22Rv1 (cell line): ENCODE data around the gene LEAP2.

Source experiments
- H3K27ac ChIP-seq: fragments of 450-650 bp; 2 replicates; pipeline ENCODE4 v1.5.1; 2017
- CTCF ChIP-seq: fragments of 450-650 bp; IDR thresholded peaks from 2 replicates; pipeline ENCODE4 v1.5.1; 2017; ENCODE audit warnings: mild to moderate bottlenecking
- ZFX ChIP-seq: fragments of 450-650 bp; IDR thresholded peaks from 2 replicates; pipeline ENCODE4 v1.6.1; 2017; ENCODE audit warnings: antibody characterized with exemption, borderline replicate concordance

LEAP2 gene

GRCh38 chr5:132836852-132837251, 36.6 kb upstream of the LEAP2 start:
- H3K27ac ChIP-seq, result no peak overlapping the region
- no peak for TF ChIP-seq CTCF
- no peak for TF ChIP-seq ZFX

DNA sequence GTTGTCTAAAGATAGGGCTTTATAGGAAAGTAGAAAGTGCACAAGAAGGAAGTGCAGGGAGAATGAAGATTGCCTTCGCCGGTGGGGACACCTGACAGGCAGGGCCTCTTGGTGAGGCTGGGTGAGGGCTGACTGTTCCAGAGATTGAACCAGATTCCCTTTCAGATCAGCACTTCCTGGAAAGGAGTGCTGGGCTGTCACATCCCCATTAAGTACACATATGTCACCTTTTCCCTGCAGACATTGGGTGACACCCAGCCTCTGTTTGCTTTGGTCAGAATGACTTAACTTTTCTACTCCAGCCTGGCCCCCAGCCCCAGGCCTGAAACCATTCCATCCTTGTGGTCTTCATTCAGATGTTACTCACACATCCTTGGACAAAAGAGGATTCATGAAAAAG, 35.6 kb upstream of the LEAP2 start:
- H3K27ac ChIP-seq, result no peak overlapping the region
- TF ChIP-seq ZFX (no peak), CTCF (no peak)

DNA sequence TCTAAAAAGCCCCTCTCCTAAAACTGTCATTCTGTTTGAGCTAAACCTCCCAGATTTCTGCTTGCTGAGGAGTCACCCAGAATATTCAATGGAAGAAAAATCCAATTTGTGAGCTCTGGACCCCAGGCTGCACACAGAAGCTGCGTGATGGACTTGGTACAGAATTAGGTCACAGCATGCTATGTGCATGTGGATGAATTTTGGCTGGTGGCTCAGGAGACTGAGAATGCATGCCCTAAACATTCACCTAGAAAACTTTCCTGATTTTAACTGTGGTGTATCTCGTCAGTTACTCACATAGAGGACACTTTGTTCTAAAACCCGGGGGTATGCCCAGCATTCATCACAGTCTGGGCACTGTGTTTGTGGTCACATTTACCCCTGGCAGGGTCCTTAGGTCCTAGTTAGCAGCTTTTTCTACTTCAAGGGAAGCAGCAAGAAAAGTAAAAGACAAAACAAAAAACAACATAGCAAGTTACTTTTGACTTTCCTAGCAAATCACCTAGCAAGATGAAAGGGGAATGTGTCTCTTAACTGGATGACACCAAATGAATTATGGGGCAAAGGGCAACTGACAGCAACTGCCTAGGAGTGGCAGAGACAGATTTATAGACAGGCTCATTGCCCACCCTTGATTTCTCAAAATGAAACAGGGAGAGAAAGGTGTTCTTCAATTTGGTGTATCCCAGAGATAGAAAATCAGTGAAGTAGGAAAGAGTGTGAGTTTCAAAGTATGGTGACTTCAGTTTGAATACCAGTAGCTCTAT, 34.8 kb upstream of the LEAP2 start:
- no peak overlapping the region for H3K27ac ChIP-seq

DNA sequence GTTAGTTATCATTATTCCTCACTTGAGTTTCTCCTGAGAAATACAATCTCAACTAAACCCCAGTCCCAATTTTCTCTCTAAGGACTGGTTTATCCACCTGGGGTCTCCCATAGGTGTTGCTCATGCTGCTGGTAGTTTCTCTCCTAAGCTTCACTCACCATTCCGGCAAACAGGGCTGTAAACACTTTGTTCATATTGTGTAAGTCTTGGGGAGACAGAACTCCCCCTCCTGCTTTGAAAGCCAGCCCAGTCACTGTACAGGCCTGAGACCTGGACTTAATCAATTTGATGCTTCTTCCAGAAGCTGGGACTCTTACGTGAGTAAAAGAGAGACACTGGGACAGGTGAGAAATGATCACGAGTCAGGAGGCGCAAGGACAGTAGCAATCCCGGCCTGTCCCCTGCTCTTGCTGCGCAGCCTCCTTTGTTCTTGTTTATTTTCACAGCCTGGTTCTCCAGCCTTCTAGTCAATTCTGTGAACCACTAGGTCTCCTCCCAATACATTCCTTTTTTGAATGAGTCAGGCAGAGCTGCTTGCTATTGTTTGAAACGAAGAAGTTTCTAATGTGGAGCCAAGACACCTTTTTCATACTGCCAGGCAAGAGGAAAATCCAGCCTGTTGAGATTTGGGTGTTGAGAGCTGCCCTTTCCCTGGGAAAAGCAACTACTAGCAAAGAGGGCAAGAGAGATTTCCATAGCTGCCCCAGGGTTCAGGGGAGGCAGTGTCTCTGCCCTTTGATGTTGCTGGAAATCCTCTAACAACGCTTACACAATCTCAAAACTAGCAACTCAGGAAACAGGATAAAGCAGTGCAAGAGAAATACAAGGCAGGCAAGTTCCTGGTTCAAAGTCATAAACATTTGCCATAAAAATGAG, 33.8 kb upstream of the LEAP2 start:
- TF ChIP-seq CTCF (no peak), ZFX (no peak)
- H3K27ac ChIP-seq, result no peak overlapping the region

More for the DNA sequence above, 34.8 kb upstream of the LEAP2 start:
- TF ChIP-seq CTCF (no peak), ZFX (no peak)

- no peak overlapping the region for H3K27ac ChIP-seq
- TF ChIP-seq CTCF, result no peak
Observed at GRCh38 chr5:132840313-132840712, 33.2 kb upstream of the LEAP2 start.

DNA sequence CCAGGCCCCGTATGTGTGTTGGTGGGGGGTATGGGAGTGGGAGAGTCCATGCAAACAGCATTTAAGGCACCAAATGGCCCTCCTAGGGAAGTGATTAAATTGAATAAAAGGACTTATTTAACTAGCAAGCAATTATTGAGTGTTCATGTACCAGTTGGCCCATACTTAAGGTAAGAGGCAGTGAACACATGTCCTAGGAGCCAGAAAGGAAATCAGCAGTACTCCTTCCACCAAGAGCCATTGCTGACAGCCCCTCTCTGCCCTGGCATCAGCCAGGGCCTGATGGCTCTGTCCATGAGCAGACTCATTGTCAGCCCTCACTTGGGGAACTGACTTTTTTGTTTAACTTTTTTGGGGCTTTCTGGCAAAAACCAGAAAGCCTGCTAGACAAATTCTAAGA, 32.6 kb upstream of the LEAP2 start:
- H3K27ac ChIP-seq, result no peak overlapping the region
- no peak for TF ChIP-seq ZFX
- TF ChIP-seq CTCF, result no peak

DNA sequence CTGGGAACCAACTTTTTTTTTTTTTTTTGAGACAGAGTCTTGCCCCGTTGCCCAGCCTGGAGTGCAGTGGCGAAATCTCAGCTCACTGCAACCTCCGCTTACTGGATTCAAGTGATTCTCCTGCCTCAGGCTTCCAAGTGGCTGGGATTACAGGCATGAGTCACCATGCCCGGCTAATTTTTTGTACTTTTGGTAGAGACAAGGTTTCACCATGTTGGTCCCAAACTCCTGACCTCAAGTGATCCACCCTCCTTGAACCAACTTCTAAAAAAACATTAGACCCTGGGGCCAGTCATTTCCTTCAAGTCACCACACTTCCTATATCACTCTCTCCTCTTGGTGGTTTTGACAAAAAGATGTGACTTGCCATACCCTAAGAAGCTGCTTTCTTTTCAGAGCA, 32.2 kb upstream of the LEAP2 start:
- H3K27ac ChIP-seq, result no peak overlapping the region
- TF ChIP-seq CTCF (no peak), ZFX (no peak)
